Measurements from ENCODE around the gene ARHGEF39.

The ARHGEF39 gene

DNA sequence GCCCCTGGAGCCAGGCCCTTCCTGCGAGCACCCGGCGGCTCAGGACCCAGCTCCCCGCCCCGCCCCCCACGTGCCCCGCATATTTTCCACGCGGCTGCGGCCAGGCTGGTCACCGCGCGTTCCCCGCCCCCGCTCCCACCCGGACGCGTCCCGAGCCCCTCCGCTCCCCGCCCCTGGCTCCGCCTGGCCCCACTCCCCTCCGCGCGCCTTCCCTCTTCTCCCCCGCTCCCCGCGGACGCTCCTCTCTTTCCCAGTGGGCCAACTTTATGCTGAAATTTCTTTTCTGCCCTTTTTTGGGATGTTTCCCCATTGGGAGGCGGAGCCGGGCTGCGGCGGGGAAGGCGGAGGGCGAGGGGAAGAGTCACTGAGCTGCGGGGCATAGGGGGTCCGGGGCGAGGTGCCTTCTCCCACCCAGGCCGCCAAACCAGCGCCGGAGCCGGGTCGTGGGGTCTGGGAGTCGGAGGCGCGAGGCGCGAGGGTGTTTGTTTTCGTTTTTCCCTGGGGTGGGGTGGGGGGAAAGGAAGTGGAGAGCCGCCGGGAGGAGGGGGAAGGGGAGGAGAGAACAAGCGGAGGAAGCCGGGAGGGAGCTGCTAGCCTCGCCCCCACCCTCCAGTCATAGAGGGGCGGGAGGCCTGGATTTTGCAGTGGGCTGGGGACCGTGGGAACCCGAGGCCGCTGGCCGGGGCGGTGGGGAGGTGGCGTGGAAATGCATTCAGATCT lies 25.8 kb upstream of the ARHGEF39 start:
- FAIRE-seq (no peak), DNase-seq (ENCODE audit: insufficient read length) (peak; percentile 62)
- no peak for TF ChIP-seq TAF1 (IDR thresholded peaks at IDR 0.05; ENCODE audit: borderline replicate concordance, low read depth, low read length)
- no peak for TF ChIP-seq POLR2AphosphoS5 (IDR thresholded peaks at IDR 0.05; ENCODE audit: low read depth, low read length)
- no peak for TF ChIP-seq POLR2A (IDR thresholded peaks at IDR 0.05; ENCODE audit: low read depth, low read length)

DNA sequence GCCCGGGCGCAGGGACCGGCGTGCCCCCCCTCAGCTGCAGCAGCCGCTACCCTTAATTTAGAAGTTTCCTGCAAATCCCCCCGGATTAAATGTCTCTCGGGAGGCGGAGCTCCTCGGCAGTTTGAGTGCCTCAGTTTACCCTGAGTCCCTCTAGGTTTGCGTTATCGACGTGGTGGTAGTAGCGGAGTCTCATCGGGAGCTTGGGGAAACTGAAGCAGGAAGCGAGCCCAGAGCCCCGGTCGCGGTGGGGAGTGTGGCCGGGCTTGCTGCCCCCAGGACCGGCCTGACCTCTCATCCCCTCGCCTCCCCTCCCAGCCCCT lies 25.3 kb upstream of the ARHGEF39 start:
- TF ChIP-seq POLR2A (IDR thresholded peaks at IDR 0.05; ENCODE audit: low read depth, low read length) (no peak), POLR2AphosphoS5 (IDR thresholded peaks at IDR 0.05; ENCODE audit: low read depth, low read length) (no peak), TAF1 (IDR thresholded peaks at IDR 0.05; ENCODE audit: borderline replicate concordance, low read depth, low read length) (no peak)
- DNase-seq (ENCODE audit: insufficient read length) (no peak), FAIRE-seq (no peak)

DNA sequence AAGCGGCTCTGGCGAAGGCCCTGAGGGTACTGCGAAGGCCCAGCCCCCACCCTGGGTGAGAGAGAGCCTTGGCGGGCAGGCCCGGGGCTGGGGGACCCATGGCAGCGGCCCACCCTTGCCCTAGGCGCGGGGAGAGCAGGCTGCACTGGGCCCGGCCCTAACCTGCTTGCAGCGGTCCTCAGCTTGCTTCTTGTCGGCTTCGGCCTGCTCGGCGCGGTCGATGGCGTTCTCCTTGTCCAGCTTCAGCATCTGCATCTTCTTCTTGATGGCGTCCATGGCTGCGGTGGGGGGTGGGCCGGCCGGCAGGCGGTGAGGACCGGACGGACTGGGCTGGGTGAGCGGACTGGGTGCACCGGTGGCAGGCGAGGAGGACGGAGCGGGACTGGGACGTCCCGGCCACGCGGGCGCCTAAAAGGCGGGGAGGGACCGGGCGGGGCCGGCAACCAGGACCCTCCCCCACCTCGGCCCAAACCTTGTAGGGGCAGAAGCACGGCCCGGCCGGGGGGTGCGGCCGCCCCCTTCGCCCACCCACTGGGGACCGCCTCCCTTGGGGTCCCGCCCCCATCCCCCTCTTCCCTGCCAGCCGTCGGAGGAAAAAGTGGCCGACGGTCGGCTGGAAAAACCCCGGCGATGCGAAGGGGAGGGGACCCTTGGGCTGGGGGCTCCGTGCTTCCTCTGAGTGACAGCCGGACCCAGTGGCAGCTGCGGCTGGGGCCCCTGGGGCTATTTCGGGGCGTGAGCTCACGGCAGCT lies 24.7 kb upstream of the ARHGEF39 start, which contains the start of gene TPM2:
TPM2 (minus strand) TSS at position 384 of the 752 bp plus-strand sequence; CDS start at position 276, 108 bp downstream.
- FAIRE-seq (no peak), DNase-seq (ENCODE audit: insufficient read length) (no peak)
- no peak for TF ChIP-seq POLR2A (IDR thresholded peaks at IDR 0.05; ENCODE audit: low read depth, low read length)
- TF ChIP-seq TAF1 (IDR thresholded peaks at IDR 0.05; ENCODE audit: borderline replicate concordance, low read depth, low read length) = no peak
- TF ChIP-seq POLR2AphosphoS5 (IDR thresholded peaks at IDR 0.05; ENCODE audit: low read depth, low read length) = no peak

- no peak for DNase-seq (ENCODE audit: insufficient read length)
- TF ChIP-seq POLR2AphosphoS5 (IDR thresholded peaks at IDR 0.05; ENCODE audit: low read depth, low read length) (no peak), TAF1 (IDR thresholded peaks at IDR 0.05; ENCODE audit: borderline replicate concordance, low read depth, low read length) (no peak), POLR2A (IDR thresholded peaks at IDR 0.05; ENCODE audit: low read depth, low read length) (no peak)
- no peak for FAIRE-seq
These were observed 23.9 kb upstream of the ARHGEF39 start for GRCh38 chr9:35688558-35689541.

- no peak for FAIRE-seq
These were observed 23.1 kb upstream of the ARHGEF39 start for GRCh38 chr9:35687972-35688557.

GRCh38 chr9:35687306-35687705 lies 22.3 kb upstream of the ARHGEF39 start:
- no peak for DNase-seq (ENCODE audit: insufficient read length)
- no peak for FAIRE-seq
- TF ChIP-seq POLR2AphosphoS5 (IDR thresholded peaks at IDR 0.05; ENCODE audit: low read depth, low read length) (no peak), POLR2A (IDR thresholded peaks at IDR 0.05; ENCODE audit: low read depth, low read length) (no peak), TAF1 (IDR thresholded peaks at IDR 0.05; ENCODE audit: borderline replicate concordance, low read depth, low read length) (no peak)

More at GRCh38 chr9:35687972-35688557, 23.1 kb upstream of the ARHGEF39 start:
- TF ChIP-seq POLR2AphosphoS5 (IDR thresholded peaks at IDR 0.05; ENCODE audit: low read depth, low read length) = no peak
- no peak for TF ChIP-seq TAF1 (IDR thresholded peaks at IDR 0.05; ENCODE audit: borderline replicate concordance, low read depth, low read length)
- no peak for TF ChIP-seq POLR2A (IDR thresholded peaks at IDR 0.05; ENCODE audit: low read depth, low read length)
- DNase-seq (ENCODE audit: insufficient read length) = no peak

- FAIRE-seq (no peak), DNase-seq (ENCODE audit: insufficient read length) (no peak)
- TF ChIP-seq POLR2A (IDR thresholded peaks at IDR 0.05; ENCODE audit: low read depth, low read length) (no peak), POLR2AphosphoS5 (IDR thresholded peaks at IDR 0.05; ENCODE audit: low read depth, low read length) (no peak), TAF1 (IDR thresholded peaks at IDR 0.05; ENCODE audit: borderline replicate concordance, low read depth, low read length) (no peak)
These were observed 21.5 kb upstream of the ARHGEF39 start for GRCh38 chr9:35686222-35687203.

- DNase-seq (ENCODE audit: insufficient read length) (no peak), FAIRE-seq (no peak)
- TF ChIP-seq TAF1 (IDR thresholded peaks at IDR 0.05; ENCODE audit: borderline replicate concordance, low read depth, low read length) (no peak), POLR2AphosphoS5 (IDR thresholded peaks at IDR 0.05; ENCODE audit: low read depth, low read length) (no peak), POLR2A (IDR thresholded peaks at IDR 0.05; ENCODE audit: low read depth, low read length) (no peak)
These were observed 20.5 kb upstream of the ARHGEF39 start for GRCh38 chr9:35685506-35685905.

DNA sequence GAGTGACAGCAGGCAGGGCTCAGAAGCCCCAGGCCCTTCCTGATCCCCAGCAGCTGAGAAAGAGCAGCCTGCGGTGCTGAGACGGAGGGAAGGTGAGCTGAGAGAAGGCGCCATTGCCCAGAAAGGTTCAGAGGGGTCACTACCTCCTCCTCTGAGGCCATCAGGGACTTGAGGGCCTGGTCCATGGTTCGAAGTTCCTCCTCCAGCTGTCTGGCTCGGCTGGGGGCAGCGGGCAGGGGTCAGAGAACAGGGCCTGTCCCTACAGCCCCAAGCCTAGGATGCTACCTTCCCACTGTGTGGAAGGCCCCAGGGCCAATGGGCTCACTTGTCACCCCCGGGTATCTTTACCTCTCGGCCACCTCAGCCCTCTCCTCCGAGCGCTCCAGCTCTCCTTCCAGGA lies 19.9 kb upstream of the ARHGEF39 start:
- no peak for FAIRE-seq
- TF ChIP-seq TAF1 (IDR thresholded peaks at IDR 0.05; ENCODE audit: borderline replicate concordance, low read depth, low read length) = no peak
- no peak for TF ChIP-seq POLR2A (IDR thresholded peaks at IDR 0.05; ENCODE audit: low read depth, low read length)
- TF ChIP-seq POLR2AphosphoS5 (IDR thresholded peaks at IDR 0.05; ENCODE audit: low read depth, low read length) = no peak
- DNase-seq (ENCODE audit: insufficient read length) = no peak

- DNase-seq (ENCODE audit: insufficient read length) (no peak), FAIRE-seq (no peak)
- TF ChIP-seq POLR2A (IDR thresholded peaks at IDR 0.05; ENCODE audit: low read depth, low read length) (no peak), TAF1 (IDR thresholded peaks at IDR 0.05; ENCODE audit: borderline replicate concordance, low read depth, low read length) (no peak), POLR2AphosphoS5 (IDR thresholded peaks at IDR 0.05; ENCODE audit: low read depth, low read length) (no peak)
These were observed 18.3 kb upstream of the ARHGEF39 start for GRCh38 chr9:35683323-35683722.
